Ascending aorta (tissue), 2 donors: ENCODE measurements around the gene TMEM170A. TPM values are rescaled to one million over a fixed set of nuclear protein-coding genes. Genes with fewer than 3 reads are reported as not detected.
A peak's percentile ranks its signal among the peaks of the same experiment; 100 is the strongest.

Source experiments
- DNase-seq, 2 donors: peaks; one replicate each; pipeline ENCODE4 v3.0.0-alpha.2; 2019; ENCODE audit warnings: low spot score in 2 of 2
- H3K27ac ChIP-seq, 2 donors: fragments of 200-600 bp; sonication (generic); one replicate each; pipeline ENCODE4 v1.5.1; 2016 to 2017; ENCODE audit warnings: mild to moderate bottlenecking in 1 of 2
- H3K27me3 ChIP-seq: fragments of 200-600 bp; sonication (generic); one replicate; pipeline ENCODE4 v1.5.1; 2017
- H3K36me3 ChIP-seq, 2 donors: fragments of 200-600 bp; sonication (generic); one replicate each; pipeline ENCODE4 v1.5.1; 2016
- H3K4me1 ChIP-seq, 2 donors: fragments of 200-600 bp; sonication (generic); one replicate each; pipeline ENCODE4 v1.5.1; 2016 to 2017; ENCODE audit warnings: mild to moderate bottlenecking in 1 of 2
- H3K4me3 ChIP-seq, 2 donors: fragments of 200-600 bp; sonication (generic); one replicate each; pipeline ENCODE4 v1.5.1; 2016 to 2017; ENCODE audit warnings: mild to moderate bottlenecking in 1 of 2
- H3K9me3 ChIP-seq, 2 donors: fragments of 200-600 bp; sonication (generic); one replicate each; pipeline ENCODE4 v1.5.1; 2016
- CTCF ChIP-seq, 3 experiments: fragments of 200-600 bp in 2 of 3; fragments of 450-650 bp in 1 of 3; sonication (generic) in 2 of 3; IDR thresholded peaks; one replicate each; pipeline ENCODE4 v1.5.1; 2016 to 2019; ENCODE audit warnings: antibody characterized with exemption in 3 of 3, mild to moderate bottlenecking in 1 of 3, moderate library complexity in 1 of 3
- intact Hi-C: fragments of 100-400 bp; cut with DNase I; formaldehyde crosslinking; loops from one replicate; pipeline ENCODE4 v1.15.1; 2023
- total RNA-seq: library from RNA; depleted of rRNA; stranded (reverse); fragments of >200 nt; gene quantifications from one replicate; pipeline ENCODE4 v1.1.0, GENCODE V29; 2016

The TMEM170A gene
- total RNA-seq, 1 donor from 2014 or later, result 33.0 TPM

GRCh38 chr16:75452464-75453190, 11.9 kb downstream of the TMEM170A start:
- intact Hi-C loops, result no loop called here
- no peaks in the 10 kb centered on the region for H3K4me1 ChIP-seq
- no peaks in the 10 kb centered on the region for H3K9me3 ChIP-seq
- H3K36me3 ChIP-seq, result peaks cover 7 to 26% of the 10 kb centered on the region in 2 donors
- H3K27me3 ChIP-seq, result no peaks in the 10 kb centered on the region
- H3K27ac ChIP-seq, result no peak overlapping the region
- no peak for TF ChIP-seq CTCF (IDR thresholded peaks at IDR 0.05)
- DNase-seq, result no peak
- H3K4me3 ChIP-seq, result no peak overlapping the region

- Histone ChIP-seq H3K27ac (no peak overlapping the region), H3K27me3 (no peaks in the 10 kb centered on the region), H3K36me3 (peaks cover 7 to 26% of the 10 kb centered on the region in 2 donors), H3K9me3 (no peaks in the 10 kb centered on the region), H3K4me1 (no peaks in the 10 kb centered on the region), H3K4me3 (no peak overlapping the region)
- intact Hi-C loops, result no loop called here
- no peak for TF ChIP-seq CTCF (IDR thresholded peaks at IDR 0.05)
- DNase-seq, result no peak
These were observed 18.1 kb downstream of the TMEM170A start for GRCh38 chr16:75446416-75446815.

DNA sequence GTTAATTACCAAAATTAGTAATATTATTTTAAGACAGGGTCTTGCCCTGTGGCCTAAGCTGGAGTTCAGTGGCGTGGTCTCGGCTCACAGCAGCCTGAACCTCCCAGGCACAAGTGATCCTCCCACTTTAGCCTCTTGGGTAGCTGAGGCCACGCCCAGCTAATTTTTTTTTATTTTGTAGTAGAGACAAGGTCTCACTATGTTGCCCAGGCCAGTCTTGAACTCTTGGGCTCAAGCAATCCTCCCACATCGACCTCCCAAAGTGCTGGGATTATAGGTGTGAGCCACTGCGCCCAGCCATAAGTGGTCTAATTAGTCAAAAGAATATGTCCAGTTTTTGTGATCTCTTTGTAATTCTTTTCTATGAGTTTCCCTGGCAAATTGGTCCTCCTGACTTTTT, 19.2 kb downstream of the TMEM170A start:
- H3K27me3 ChIP-seq, result no peaks in the 10 kb centered on the region
- H3K36me3 ChIP-seq, result peaks cover 0 to 15% of the 10 kb centered on the region in 2 donors
- intact Hi-C loops, result no loop called here
- peak overlapping the region; percentile 1 to 29 for H3K27ac ChIP-seq
- H3K9me3 ChIP-seq, result no peaks in the 10 kb centered on the region
- no peak overlapping the region for H3K4me3 ChIP-seq
- TF ChIP-seq CTCF (IDR thresholded peaks at IDR 0.05), result no peak
- no peak for DNase-seq
- no peaks in the 10 kb centered on the region for H3K4me1 ChIP-seq

GRCh38 chr16:75443298-75443697, 21.2 kb downstream of the TMEM170A start:
- H3K9me3 ChIP-seq, result no peaks in the 10 kb centered on the region

GRCh38 chr16:75433732-75434413, 30.6 kb downstream of the TMEM170A start:
- DNase-seq, result peak; percentile 40 to 88
- Histone ChIP-seq H3K4me1 (peaks cover 2 to 17% of the 10 kb centered on the region in 2 donors), H3K4me3 (peak overlapping the region; percentile 90 to 91), H3K27me3 (no peaks in the 10 kb centered on the region), H3K27ac (peak overlapping the region; percentile 97 to 98), H3K9me3 (no peaks in the 10 kb centered on the region), H3K36me3 (no peaks in the 10 kb centered on the region)
- no peak for TF ChIP-seq CTCF (IDR thresholded peaks at IDR 0.05)
- intact Hi-C loops, result loop anchor here (1.0 kb wide), 2 partner anchors 30 to 83 kb away; partner anchors contain the start of gene TMEM170A

More at GRCh38 chr16:75443298-75443697, 21.2 kb downstream of the TMEM170A start:
- TF ChIP-seq CTCF (IDR thresholded peaks at IDR 0.05), result no peak
- Histone ChIP-seq H3K27ac (no peak overlapping the region), H3K4me1 (no peaks in the 10 kb centered on the region), H3K4me3 (no peak overlapping the region), H3K27me3 (no peaks in the 10 kb centered on the region), H3K36me3 (peaks cover 0 to 3% of the 10 kb centered on the region in 2 donors)
- intact Hi-C loops, result no loop called here
- no peak for DNase-seq
